GM21576 (cell line): Measurements from ENCODE around the gene SARDH.

ENCODE experiments used
- ATAC-seq: cut with Tn5 transposase; IDR thresholded peaks from one replicate; pipeline ENCODE4 v1.9.1; 2021; ENCODE audit warnings: mild to moderate bottlenecking, moderate library complexity; ENCODE audit not compliant: unreplicated experiment

The SARDH gene, protein sequence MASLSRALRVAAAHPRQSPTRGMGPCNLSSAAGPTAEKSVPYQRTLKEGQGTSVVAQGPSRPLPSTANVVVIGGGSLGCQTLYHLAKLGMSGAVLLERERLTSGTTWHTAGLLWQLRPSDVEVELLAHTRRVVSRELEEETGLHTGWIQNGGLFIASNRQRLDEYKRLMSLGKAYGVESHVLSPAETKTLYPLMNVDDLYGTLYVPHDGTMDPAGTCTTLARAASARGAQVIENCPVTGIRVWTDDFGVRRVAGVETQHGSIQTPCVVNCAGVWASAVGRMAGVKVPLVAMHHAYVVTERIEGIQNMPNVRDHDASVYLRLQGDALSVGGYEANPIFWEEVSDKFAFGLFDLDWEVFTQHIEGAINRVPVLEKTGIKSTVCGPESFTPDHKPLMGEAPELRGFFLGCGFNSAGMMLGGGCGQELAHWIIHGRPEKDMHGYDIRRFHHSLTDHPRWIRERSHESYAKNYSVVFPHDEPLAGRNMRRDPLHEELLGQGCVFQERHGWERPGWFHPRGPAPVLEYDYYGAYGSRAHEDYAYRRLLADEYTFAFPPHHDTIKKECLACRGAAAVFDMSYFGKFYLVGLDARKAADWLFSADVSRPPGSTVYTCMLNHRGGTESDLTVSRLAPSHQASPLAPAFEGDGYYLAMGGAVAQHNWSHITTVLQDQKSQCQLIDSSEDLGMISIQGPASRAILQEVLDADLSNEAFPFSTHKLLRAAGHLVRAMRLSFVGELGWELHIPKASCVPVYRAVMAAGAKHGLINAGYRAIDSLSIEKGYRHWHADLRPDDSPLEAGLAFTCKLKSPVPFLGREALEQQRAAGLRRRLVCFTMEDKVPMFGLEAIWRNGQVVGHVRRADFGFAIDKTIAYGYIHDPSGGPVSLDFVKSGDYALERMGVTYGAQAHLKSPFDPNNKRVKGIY

GRCh38 chr9:133737774-133738639 lies at the start of gene SARDH:
SARDH (minus strand) TSS chr9:133738352; CDS start chr9:133734173, 4,179 bp downstream.
- ATAC-seq = no peak

DNA sequence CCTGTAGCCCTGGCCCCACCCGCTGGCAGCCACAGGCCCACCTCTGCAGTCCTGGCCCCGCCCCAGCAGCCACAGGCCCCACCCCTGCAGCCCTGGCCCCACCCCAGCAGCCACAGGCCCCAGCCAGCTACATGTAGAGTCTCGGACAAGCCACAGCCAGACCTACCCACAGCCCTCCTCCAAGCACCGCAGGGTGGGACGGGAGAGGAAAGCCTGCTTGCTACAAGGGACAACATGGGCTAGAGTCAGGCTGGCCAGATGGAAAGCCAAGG lies 49.5 kb upstream of the SARDH start:
- ATAC-seq = no peak

GRCh38 chr9:133786907-133787753 lies 49.0 kb upstream of the SARDH start:
- no peak for ATAC-seq

DNA sequence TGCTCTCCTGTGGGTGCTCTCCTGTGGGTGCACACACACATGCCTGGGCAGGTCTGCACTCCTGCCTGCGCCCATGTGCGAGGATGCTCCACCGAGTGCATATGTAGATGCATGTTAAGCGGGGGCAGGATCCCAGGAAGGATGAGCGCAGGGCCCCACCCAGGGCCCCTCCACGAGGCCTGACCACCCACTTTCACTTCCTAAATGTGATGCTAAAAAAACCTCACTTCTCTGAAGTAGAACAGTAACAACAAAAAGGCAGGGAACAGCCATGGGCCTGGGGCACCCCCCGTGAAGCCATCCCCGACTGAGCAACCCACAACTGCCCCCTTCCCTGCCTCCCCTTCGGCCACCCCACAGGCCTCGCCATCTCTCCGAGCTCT lies 48.2 kb upstream of the SARDH start:
- no peak for ATAC-seq

DNA sequence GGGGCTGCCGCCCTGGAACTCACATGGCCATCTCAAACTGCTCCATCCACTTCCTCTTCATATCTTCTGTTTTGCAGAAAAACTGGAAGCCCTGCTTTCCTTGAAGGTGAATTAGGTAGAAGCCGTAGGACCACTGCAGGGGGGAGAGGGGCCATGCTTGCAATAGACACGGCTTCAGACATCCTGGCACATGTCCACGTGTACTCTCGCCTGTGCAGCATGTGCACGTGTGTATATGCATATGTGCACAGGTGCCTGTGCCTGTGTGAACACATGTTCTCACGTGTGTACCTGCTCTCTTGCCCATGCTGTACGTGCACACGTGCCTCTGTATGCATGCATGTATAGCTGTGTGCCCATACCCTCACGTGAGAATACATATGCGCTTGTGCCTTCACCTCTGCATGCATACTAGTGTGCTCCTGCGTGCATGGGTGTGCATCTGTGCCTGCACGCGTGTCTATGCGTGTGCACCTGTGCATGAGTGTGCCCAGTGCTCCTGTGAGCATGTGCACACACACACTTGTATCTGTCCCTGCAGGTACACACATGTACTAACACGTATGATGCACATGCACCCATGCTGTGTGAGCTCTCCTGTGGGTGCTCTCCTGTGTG lies 47.7 kb upstream of the SARDH start:
- no peak for ATAC-seq

GRCh38 chr9:133784731-133785561 lies 46.8 kb upstream of the SARDH start:
- ATAC-seq = no peak

DNA sequence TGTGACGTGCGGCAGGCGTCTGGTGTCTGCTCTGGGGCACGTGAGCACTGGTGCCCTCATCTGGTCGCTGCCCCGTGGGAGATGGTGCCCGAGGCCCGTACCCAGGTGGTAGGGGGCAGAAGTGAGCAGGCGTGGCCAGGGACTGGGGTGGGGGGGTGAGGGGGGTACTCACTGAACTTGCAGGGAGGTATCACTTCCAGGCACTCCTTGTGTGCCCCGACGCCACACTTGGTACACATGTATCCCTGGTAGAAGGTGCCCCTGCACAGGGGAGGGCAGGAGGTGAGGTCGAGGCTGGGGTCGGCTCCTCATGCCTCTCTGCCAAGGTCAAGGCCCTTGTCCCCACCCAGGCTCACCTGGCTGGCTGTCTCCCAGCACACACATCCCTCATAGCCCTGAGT lies 45.2 kb upstream of the SARDH start:
- no peak for ATAC-seq

- ATAC-seq = no peak
These were observed 44.3 kb upstream of the SARDH start for GRCh38 chr9:133782157-133783130.

GRCh38 chr9:133781828-133782135 lies 43.6 kb upstream of the SARDH start:
- ATAC-seq = no peak

DNA sequence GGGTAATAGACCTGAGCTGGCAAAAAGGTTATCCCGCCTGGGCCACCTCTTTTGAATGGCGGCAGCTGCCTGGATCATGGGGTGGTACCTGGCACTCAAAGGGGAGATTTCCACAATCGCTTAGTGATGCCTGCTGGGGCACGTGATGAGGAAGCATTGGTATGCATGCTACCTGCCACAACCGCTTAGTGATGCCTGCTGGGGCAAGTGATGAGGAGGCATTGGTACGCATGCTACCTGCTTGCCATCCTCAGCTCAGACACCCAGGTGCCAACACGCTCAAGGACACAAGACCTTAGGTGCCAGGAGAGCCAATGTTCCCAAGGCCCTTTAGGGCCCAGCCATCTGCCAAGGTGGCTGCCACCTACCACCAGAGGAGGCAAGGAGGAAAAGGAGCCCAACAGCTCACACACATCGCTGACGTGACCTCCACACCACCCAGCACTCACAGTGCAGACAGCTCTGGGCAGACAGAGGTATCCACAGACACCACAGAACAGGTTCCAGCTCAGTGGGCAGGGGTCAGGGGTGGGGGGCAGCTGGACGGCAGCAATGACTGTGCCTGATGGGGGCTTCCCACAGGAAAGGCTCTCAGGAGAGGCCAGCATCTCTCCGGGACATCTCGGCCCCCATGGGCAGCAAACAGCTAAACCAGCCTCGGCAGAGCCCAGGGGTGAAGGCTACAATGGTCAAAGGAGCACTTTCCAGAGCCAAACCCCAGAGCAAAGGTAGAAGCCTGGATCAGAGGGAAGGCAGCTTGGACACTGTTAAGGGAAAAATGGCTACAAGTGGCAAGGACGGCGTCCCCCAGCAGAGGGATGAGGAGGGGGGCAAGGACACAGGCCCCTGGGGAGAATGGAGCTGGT lies 43.0 kb upstream of the SARDH start:
- ATAC-seq = no peak

DNA sequence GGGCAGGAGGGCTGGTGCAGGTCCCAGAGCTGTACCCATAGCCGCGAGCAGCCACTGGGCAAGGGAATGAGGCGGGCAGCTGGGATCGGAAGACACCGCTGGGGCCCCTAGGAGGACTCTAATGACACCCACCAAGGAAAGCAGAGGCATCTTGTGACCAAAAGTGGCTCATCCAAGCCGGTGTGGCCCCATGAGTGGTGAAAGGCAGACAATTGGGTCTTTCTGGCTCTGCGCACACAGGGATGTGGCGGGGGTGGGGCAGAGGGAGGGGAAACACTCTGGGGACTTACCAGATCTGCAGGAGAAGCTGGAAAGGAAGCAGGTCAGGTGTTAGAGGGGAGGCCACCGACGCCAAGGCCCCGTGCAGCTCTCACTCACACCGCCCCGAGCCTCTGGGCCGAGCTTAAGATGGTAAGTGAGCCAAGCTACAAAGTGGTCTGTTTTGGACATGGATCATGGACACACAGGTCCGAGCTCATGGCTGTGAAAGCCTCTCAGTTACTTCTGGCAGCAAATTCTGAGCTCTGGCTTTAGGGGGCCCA lies 42.3 kb upstream of the SARDH start:
- no peak for ATAC-seq

DNA sequence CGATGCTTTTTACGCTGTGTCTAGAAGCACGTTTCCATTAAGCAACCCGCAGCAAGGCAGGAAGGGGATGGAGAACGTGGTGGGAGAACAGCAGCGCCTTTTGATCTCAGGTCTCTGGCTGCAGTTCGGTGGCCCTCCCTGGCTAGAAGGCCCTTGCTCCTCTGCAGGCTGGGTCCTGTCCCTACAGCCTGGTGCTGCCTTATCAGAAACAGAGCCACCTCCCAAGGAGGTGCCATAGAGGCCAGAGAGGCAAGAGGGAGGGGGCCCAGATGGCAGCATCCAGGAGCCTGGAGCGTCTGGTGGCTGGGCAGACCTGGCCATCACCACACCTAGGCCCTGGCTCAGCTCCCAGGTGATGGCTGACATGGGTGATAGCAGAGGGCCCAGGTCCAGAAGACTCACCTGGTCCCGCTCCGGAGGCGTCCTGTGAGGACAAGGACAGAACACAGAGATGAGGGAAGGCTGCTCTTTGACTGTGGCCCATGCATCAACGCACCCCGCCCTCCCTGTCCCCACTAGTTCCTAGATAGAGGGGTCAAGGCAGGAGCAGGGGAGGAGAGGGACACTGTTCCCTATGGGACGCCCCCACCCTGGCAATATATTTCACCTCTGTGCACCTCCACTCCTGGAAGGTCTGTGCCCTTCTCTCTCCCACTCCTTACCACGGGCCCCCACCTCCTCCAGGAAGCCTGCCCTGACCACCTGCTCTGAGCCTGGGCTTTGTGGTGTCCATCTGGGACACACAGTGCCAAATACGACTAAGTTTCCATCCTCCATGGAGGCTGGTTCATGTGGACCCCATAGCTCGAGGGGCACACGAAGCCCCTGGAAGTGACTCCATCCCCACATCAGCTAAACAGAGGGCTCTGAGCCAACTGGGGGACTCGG lies 41.6 kb upstream of the SARDH start:
- ATAC-seq = no peak

GRCh38 chr9:133779081-133779480 lies 40.9 kb upstream of the SARDH start:
- no peak for ATAC-seq

GRCh38 chr9:133778336-133779013 lies 40.3 kb upstream of the SARDH start:
- no peak for ATAC-seq

DNA sequence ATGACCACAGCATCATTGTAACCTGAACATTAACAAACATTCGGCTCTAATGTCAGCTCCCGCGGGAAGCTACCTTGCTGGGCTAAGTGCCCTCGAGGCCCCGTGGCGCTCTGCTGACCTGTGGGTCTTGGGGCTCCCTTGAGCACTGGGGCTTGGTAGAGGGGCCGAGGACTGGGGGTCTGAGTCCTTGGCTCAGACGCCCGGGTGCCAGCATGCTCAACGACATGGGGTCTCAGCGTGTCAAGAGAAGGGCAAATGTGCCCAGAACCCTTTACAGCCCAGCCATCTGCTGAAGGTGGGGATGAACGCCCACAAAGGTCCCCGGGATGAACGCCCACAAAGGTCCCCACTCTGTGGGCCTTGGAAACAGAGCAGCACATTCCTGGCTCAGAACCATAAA lies 39.7 kb upstream of the SARDH start:
- ATAC-seq = no peak
